Upper lobe of left lung (tissue), 6 donors: Measurements from ENCODE around the gene CABLES2. TPM values are rescaled to one million over a fixed set of nuclear protein-coding genes. Genes with fewer than 3 reads are reported as not detected.

ENCODE experiments used
- ATAC-seq, 2 donors: fragments of 200-7000 bp; cut with Tn5 transposase; one replicate each; pipeline ENCODE4 v1.9.1; 2022; ENCODE audit warnings: mild to moderate bottlenecking in 2 of 2, moderate library complexity in 2 of 2; ENCODE audit not compliant: low FRiP score in 2 of 2
- DNase-seq, 2 donors: peaks; one replicate each; pipeline ENCODE4 v3.0.0-alpha.2; 2019 to 2020
- H3K27ac ChIP-seq, 4 donors: fragments of 200-600 bp; sonication (generic); one replicate each; pipeline ENCODE4 v1.5.1; 2016 to 2019
- H3K27me3 ChIP-seq, 4 donors: fragments of 200-600 bp; sonication (generic); one replicate each; pipeline ENCODE4 v1.5.1; 2017 to 2019
- H3K36me3 ChIP-seq, 4 donors: fragments of 200-600 bp; sonication (generic); one replicate each; pipeline ENCODE4 v1.5.1; 2016 to 2019
- H3K4me1 ChIP-seq, 4 donors: fragments of 200-600 bp; sonication (generic); one replicate each; pipeline ENCODE4 v1.5.1; 2018 to 2019
- H3K4me3 ChIP-seq, 4 donors: fragments of 200-600 bp; sonication (generic); one replicate each; pipeline ENCODE4 v1.5.1; 2017 to 2019; ENCODE audit warnings: mild to moderate bottlenecking in 2 of 4, moderate library complexity in 1 of 4
- H3K9me3 ChIP-seq, 4 donors: fragments of 200-600 bp; sonication (generic); one replicate each; pipeline ENCODE4 v1.5.1; 2018 to 2019
- EP300 ChIP-seq, 4 donors: sonication (generic); formaldehyde crosslinking; IDR thresholded peaks; one replicate each; pipeline ENCODE4 v1.5.1; 2017; ENCODE audit warnings: antibody characterized with exemption in 4 of 4, control low read depth in 2 of 4
- POLR2A ChIP-seq, 4 donors: fragments of 450-650 bp; IDR thresholded peaks; one replicate each; pipeline ENCODE4 v1.5.1; 2016 to 2017; ENCODE audit warnings: antibody characterized with exemption in 4 of 4, mild to moderate bottlenecking in 2 of 4
- POLR2AphosphoS5 ChIP-seq, 2 donors: sonication (generic); formaldehyde crosslinking; IDR thresholded peaks; one replicate each; pipeline ENCODE4 v1.5.1; 2017; ENCODE audit warnings: antibody characterized with exemption in 2 of 2
- WGBS, 2 donors: methylation state at CpG; one replicate each; pipeline ENCODE4 v1.1.5; 2017 to 2018; 5-methylcytosine and 5-hydroxymethylcytosine counted together
- total RNA-seq, 6 donors: library from RNA; depleted of rRNA in 4 of 6; stranded (reverse); fragments of >200 nt in 4 of 6; gene quantifications; one replicate each; pipeline versions ENCODE4 v1.1.0 to v1.2.1, GENCODE V29; 2016 to 2021
- TF ChIP-seq, protein P1 (sequence below), 6 experiments: fragments of 450-650 bp in 4 of 6; fragments of 200-600 bp in 2 of 6; sonication (generic) in 2 of 6; IDR thresholded peaks; one replicate each; pipeline ENCODE4 v1.5.1; 2016 to 2019; ENCODE audit warnings: antibody characterized with exemption in 6 of 6
- donor health status: DM: no; HTN: no; CAD: no; lungs with moderate emphysema.
- donor health status: DM: no; HTN: yes; CAD: no; lungs with severe emphysema.

The CABLES2 gene
- total RNA-seq, 6 donors from 2014 or later = 2.2 to 5.2 (median 4.0) TPM

DNA sequence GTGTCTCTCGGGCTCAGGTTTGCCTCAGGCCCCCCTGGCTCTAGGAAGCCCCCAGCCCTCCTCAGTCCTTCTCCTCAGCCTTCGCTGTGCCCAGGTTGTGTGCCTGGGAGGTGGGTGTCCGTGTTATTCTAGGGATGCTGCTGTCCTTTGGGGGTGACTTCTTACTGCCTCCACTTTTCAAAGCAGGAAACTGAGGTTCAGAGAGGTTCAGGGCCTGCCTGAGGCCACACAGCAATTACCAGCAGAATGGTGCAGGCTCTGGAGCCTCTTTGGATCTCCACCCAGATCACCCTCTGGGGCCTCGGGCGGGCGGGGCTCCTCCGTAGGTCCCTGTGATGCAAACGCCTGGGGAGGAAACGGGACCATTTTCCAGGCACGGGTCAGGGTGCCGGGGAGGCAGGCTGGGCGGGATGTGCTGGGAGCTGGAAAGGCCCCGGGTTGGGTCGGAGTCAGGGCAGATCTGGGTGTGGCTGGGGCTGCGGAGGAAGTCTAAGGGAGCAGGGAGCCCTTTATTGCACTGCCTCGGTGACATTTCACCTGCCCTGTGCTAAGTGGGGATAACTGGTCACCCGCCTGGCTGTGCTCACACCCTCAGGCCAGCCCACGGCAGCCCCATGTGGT, 45.5 kb upstream of the CABLES2 start:
- DNase-seq = peak in 1 of 2 donors; percentile 59
- TF ChIP-seq, protein P1, sequence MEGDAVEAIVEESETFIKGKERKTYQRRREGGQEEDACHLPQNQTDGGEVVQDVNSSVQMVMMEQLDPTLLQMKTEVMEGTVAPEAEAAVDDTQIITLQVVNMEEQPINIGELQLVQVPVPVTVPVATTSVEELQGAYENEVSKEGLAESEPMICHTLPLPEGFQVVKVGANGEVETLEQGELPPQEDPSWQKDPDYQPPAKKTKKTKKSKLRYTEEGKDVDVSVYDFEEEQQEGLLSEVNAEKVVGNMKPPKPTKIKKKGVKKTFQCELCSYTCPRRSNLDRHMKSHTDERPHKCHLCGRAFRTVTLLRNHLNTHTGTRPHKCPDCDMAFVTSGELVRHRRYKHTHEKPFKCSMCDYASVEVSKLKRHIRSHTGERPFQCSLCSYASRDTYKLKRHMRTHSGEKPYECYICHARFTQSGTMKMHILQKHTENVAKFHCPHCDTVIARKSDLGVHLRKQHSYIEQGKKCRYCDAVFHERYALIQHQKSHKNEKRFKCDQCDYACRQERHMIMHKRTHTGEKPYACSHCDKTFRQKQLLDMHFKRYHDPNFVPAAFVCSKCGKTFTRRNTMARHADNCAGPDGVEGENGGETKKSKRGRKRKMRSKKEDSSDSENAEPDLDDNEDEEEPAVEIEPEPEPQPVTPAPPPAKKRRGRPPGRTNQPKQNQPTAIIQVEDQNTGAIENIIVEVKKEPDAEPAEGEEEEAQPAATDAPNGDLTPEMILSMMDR (IDR thresholded peaks at IDR 0.05) = no peak
- no peak for TF ChIP-seq POLR2AphosphoS5 (IDR thresholded peaks at IDR 0.05)
- no peak for TF ChIP-seq EP300 (IDR thresholded peaks at IDR 0.05)
- no peak for TF ChIP-seq POLR2A (IDR thresholded peaks at IDR 0.05)
- Histone ChIP-seq H3K4me1 (no peaks in the 10 kb centered on the region), H3K36me3 (no peaks in the 10 kb centered on the region), H3K27me3 (peaks cover 0 to 6% (median 2%) of the 10 kb centered on the region in 4 donors), H3K9me3 (no peaks in the 10 kb centered on the region), H3K4me3 (no peak overlapping the region), H3K27ac (no peak overlapping the region)
- ATAC-seq = no peak
- 72 to 92% methylated on average over 3 to 14 of the region's 18 CpGs for whole genome bisulfite sequencing, 2 donors

DNA sequence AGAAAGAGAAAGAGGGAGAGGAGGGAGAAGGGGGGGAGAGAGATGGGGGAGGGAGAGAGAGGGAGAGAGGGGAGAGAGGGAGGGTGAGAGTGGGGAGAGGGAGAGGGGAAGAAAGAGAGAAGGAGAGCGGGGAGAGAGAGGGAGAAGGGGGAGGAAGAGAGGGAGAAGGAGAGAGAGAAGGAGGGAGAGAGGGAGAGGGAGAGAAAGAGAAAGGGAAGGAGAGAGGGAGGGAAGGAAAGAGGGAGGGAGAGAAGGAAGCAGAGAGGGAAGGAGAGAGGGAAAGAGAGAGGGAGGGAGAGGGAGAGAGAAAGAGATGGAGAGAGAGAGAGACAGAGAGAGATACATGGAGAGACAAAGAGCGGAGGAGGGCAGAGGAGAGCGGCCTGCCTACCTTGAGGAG, 44.9 kb upstream of the CABLES2 start:
- TF ChIP-seq, protein P1 (IDR thresholded peaks at IDR 0.05) = no peak
- TF ChIP-seq POLR2A (IDR thresholded peaks at IDR 0.05) (no peak), EP300 (IDR thresholded peaks at IDR 0.05) (no peak), POLR2AphosphoS5 (IDR thresholded peaks at IDR 0.05) (no peak)
- DNase-seq (no peak), ATAC-seq (no peak)
- Histone ChIP-seq H3K4me3 (no peak overlapping the region), H3K27me3 (peaks cover 0 to 6% (median 2%) of the 10 kb centered on the region in 4 donors), H3K9me3 (no peaks in the 10 kb centered on the region), H3K27ac (no peak overlapping the region), H3K36me3 (no peaks in the 10 kb centered on the region), H3K4me1 (no peaks in the 10 kb centered on the region)
- WGBS, 2 donors = 82 to 86% methylated on average over 3 of the region's 3 CpGs

DNA sequence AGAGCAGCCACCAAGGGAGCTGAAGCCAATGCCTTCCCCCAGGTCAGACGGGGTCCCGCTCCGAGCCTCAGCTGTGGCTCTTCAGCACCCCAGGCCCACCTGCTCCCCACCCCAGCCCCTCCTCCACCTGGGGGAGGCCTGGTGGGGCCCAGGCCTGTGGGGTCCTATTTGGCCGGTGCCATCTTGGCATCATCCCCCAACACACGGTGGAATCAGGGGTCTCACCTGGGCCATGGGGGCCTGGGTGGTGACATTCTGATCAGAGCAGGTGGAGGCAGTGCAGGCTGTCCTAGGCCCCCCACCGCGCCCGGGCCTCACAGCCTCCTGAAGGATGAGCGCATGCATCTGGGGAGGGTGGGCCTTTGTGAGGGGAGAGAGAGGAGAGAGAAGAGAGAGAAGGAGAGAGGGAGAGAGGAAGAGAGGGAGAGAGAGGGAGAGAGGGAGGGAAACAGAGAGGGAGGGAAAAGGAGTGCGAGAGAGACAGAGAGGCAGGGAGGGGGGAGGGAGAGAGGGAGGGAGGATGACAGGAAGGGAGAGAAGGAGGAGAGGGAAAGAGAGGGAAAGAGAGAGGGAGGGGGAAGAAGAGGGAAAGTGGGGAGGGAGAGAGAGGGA, 44.2 kb upstream of the CABLES2 start:
- WGBS, 2 donors = 52 to 68% methylated on average over 4 to 5 of the region's 10 CpGs
- H3K4me1 ChIP-seq = no peaks in the 10 kb centered on the region
- no peak overlapping the region for H3K27ac ChIP-seq
- H3K27me3 ChIP-seq = peaks cover 0 to 11% (median 2%) of the 10 kb centered on the region in 4 donors
- no peaks in the 10 kb centered on the region for H3K9me3 ChIP-seq
- ATAC-seq (no peak), DNase-seq (peak in 1 of 2 donors; percentile 64)
- TF ChIP-seq POLR2AphosphoS5 (IDR thresholded peaks at IDR 0.05) (no peak), POLR2A (IDR thresholded peaks at IDR 0.05) (no peak), EP300 (IDR thresholded peaks at IDR 0.05) (no peak)
- H3K4me3 ChIP-seq = no peak overlapping the region
- no peaks in the 10 kb centered on the region for H3K36me3 ChIP-seq

DNA sequence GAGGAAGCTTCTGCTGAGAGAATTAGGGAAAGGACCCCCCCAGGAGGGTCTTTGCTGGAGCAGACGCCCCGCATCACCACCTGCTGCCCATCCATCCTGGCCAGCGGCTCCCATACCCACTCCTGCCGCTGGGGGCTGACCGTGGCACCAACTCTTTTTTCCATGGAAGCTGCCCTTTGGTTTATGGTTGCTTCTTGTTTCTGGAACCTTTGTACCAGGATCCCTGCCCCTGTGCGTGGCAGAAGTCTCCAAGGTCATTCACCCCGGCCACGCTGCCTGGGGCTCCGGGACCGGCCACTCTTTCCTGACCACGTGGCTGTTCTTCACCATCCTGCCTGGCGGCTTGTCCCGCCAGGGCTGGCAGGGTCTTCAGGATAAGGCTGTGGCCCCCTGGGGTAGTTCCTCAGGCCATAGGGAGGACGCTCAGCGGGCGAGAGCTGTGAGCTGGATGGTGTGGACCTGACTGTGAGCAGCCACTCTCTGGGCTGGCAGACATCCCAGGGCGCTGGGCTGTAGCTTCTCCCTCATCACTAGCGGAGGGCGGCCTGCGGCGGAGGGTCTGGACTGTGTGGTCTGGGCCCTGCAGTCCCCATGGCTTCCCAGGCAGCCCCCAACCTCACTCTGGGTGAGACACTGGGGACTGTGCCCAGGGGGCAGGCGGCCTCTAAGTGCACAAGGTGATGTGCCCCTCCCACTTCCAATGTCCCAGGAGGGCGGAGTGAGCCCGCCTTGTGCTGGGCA, 43.0 kb upstream of the CABLES2 start:
- no peaks in the 10 kb centered on the region for H3K4me1 ChIP-seq
- DNase-seq (peak in 1 of 2 donors; percentile 61), ATAC-seq (no peak)
- TF ChIP-seq POLR2AphosphoS5 (IDR thresholded peaks at IDR 0.05) (no peak), EP300 (IDR thresholded peaks at IDR 0.05) (no peak), POLR2A (IDR thresholded peaks at IDR 0.05) (no peak)
- TF ChIP-seq, protein P1 (IDR thresholded peaks at IDR 0.05) = no peak
- 55 to 56% methylated on average over 8 to 24 of the region's 24 CpGs for WGBS, 2 donors
- H3K9me3 ChIP-seq = no peaks in the 10 kb centered on the region
- H3K36me3 ChIP-seq = no peaks in the 10 kb centered on the region
- no peak overlapping the region for H3K27ac ChIP-seq
- no peak overlapping the region for H3K4me3 ChIP-seq
- H3K27me3 ChIP-seq = peaks cover 0 to 13% (median 0%) of the 10 kb centered on the region in 4 donors

DNA sequence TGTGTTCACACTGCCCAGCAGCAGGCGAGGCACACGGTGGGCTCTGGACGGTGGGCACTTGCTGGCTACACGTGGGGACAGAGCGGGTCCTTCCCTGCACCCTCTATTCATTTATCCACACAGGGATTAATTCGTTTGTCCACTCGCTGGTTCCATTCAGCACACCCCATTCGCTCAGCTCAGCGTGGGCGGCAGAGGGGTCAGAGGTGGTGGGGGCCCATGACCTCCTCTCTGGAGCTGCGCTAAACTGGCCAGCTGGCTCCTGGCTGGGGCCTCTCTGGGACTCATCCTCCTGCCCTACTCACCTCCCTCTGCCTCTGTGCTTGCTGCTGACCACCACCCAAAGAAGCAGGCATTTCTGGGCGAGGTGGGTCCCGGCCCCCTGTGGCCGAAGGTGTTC, 41.7 kb upstream of the CABLES2 start:
- TF ChIP-seq POLR2AphosphoS5 (IDR thresholded peaks at IDR 0.05) (no peak), POLR2A (IDR thresholded peaks at IDR 0.05) (no peak), EP300 (IDR thresholded peaks at IDR 0.05) (no peak)
- TF ChIP-seq, protein P1 (IDR thresholded peaks at IDR 0.05) = no peak
- Histone ChIP-seq H3K9me3 (no peaks in the 10 kb centered on the region), H3K4me3 (no peak overlapping the region), H3K4me1 (no peaks in the 10 kb centered on the region), H3K27ac (no peak overlapping the region), H3K27me3 (peaks cover 0 to 13% (median 0%) of the 10 kb centered on the region in 4 donors), H3K36me3 (no peaks in the 10 kb centered on the region)
- DNase-seq = peak in 1 of 2 donors; percentile 39
- 62 to 77% methylated on average over 7 to 12 of the region's 14 CpGs for WGBS, 2 donors
- ATAC-seq = no peak
